HG02840 (cell line): ENCODE data around the gene LYST.
"Not testable (repeated sequence)": the region's sequence is repeated elsewhere in the genome, so short reads cannot be mapped to it uniquely, and the experiment has no call there.

Experiments
- ATAC-seq: cut with Tn5 transposase; IDR thresholded peaks from one replicate; pipeline ENCODE4 v1.9.1; 2021; ENCODE audit warnings: mild to moderate bottlenecking, moderate library complexity, moderate number of reproducible peaks; ENCODE audit not compliant: unreplicated experiment, low FRiP score

The LYST gene

GRCh38 chr1:235860829-235861228 lies 5.9 kb downstream of the LYST start:
- no peak for ATAC-seq

- no peak for ATAC-seq
Observed at GRCh38 chr1:235859789-235860188, 6.9 kb downstream of the LYST start.

GRCh38 chr1:235858766-235859165 lies 7.9 kb downstream of the LYST start:
- ATAC-seq: no peak

GRCh38 chr1:235857756-235858155 lies 8.9 kb downstream of the LYST start:
- no peak for ATAC-seq

GRCh38 chr1:235855811-235856429 lies 10.8 kb downstream of the LYST start:
- ATAC-seq: no peak

- no peak for ATAC-seq
Observed at GRCh38 chr1:235854347-235854746, 12.4 kb downstream of the LYST start.

GRCh38 chr1:235853653-235854052 lies 13.1 kb downstream of the LYST start:
- no peak for ATAC-seq

- no peak for ATAC-seq
Observed at GRCh38 chr1:235852887-235853286, 13.8 kb downstream of the LYST start.

- no peak for ATAC-seq
Observed at GRCh38 chr1:235851939-235852338, 14.8 kb downstream of the LYST start.

- ATAC-seq: not testable (repeated sequence)
Observed at GRCh38 chr1:235848251-235848650, 18.5 kb downstream of the LYST start.

- not testable (repeated sequence) for ATAC-seq
Observed at GRCh38 chr1:235845656-235846107, 21.0 kb downstream of the LYST start.

- ATAC-seq: no peak
Observed at GRCh38 chr1:235844776-235845175, 21.9 kb downstream of the LYST start.

GRCh38 chr1:235843461-235843961 lies 23.2 kb downstream of the LYST start:
- no peak for ATAC-seq

GRCh38 chr1:235841938-235842545 lies 24.7 kb downstream of the LYST start:
- no peak for ATAC-seq

- no peak for ATAC-seq
Observed at GRCh38 chr1:235838021-235838420, 28.7 kb downstream of the LYST start.

GRCh38 chr1:235835226-235835625 lies 31.5 kb downstream of the LYST start:
- ATAC-seq: no peak

- no peak for ATAC-seq
Observed at GRCh38 chr1:235834620-235835019, 32.1 kb downstream of the LYST start.

- no peak for ATAC-seq
Observed at GRCh38 chr1:235832011-235832410, 34.7 kb downstream of the LYST start.

- peak; percentile 71 for ATAC-seq
Observed at GRCh38 chr1:235831148-235831547, 35.6 kb downstream of the LYST start.

GRCh38 chr1:235826102-235826854 lies 40.4 kb downstream of the LYST start:
- ATAC-seq: no peak

GRCh38 chr1:235825229-235825628 lies 41.5 kb downstream of the LYST start:
- ATAC-seq: no peak
